GM06990 (cell line): ENCODE results near the gene NTHL1.

Experiments used
- DNase-seq: peaks from one replicate; pipeline ENCODE4 v3.0.0-alpha.2; 2011; ENCODE audit not compliant: insufficient read length; ENCODE audit errors: extremely low read depth
- H3K27me3 ChIP-seq: replicated peaks from 2 replicates; pipeline ENCODE4 v1.6.0; 2011; ENCODE audit warnings: low read length; ENCODE audit not compliant: control insufficient read depth, insufficient read depth
- H3K36me3 ChIP-seq: 2 replicates; pipeline ENCODE4 v1.5.1; 2011; ENCODE audit warnings: low read length; ENCODE audit not compliant: control insufficient read depth, insufficient read depth
- H3K4me3 ChIP-seq: replicated peaks from 2 replicates; pipeline ENCODE4 v1.5.1; 2011; ENCODE audit warnings: low read depth, mild to moderate bottlenecking, control low read depth, low read length
- CTCF ChIP-seq: IDR thresholded peaks from 2 replicates; pipeline ENCODE4 v1.5.1; 2011; ENCODE audit warnings: low read length, control low read depth, mild to moderate bottlenecking, inconsistent platforms; ENCODE audit not compliant: insufficient read depth, poor library complexity, severe bottlenecking

Gene NTHL1

DNA sequence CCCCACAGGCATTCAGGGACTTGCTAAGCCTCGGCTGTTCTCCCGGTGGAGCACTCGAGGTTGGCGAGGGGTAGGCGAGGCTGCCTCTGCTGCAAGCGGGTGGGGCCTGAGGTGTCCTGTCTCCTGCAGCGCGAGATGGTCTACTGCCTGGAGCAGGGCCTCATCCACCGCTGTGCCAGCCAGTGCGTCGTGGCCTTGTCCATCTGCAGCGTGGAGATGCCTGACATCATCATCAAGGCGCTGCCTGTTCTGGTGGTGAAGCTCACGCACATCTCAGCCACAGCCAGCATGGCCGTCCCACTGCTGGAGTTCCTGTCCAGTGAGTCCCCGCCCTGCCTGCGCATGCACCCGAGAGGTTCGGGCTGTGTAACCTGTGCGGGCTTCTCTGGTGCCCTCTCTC, 26.4 kb upstream of the NTHL1 start:
- DNase-seq: no peak
- no peaks in the 10 kb centered on the region for H3K27me3 ChIP-seq
- H3K4me3 ChIP-seq: no peak overlapping the region
- H3K36me3 ChIP-seq: peaks cover 31% of the 10 kb centered on the region
- no peak for TF ChIP-seq CTCF

GRCh38 chr16:2072926-2073325, 25.3 kb upstream of the NTHL1 start:
- DNase-seq: no peak
- Histone ChIP-seq H3K36me3 (peaks cover 30% of the 10 kb centered on the region), H3K27me3 (no peaks in the 10 kb centered on the region), H3K4me3 (no peak overlapping the region)
- no peak for TF ChIP-seq CTCF

DNA sequence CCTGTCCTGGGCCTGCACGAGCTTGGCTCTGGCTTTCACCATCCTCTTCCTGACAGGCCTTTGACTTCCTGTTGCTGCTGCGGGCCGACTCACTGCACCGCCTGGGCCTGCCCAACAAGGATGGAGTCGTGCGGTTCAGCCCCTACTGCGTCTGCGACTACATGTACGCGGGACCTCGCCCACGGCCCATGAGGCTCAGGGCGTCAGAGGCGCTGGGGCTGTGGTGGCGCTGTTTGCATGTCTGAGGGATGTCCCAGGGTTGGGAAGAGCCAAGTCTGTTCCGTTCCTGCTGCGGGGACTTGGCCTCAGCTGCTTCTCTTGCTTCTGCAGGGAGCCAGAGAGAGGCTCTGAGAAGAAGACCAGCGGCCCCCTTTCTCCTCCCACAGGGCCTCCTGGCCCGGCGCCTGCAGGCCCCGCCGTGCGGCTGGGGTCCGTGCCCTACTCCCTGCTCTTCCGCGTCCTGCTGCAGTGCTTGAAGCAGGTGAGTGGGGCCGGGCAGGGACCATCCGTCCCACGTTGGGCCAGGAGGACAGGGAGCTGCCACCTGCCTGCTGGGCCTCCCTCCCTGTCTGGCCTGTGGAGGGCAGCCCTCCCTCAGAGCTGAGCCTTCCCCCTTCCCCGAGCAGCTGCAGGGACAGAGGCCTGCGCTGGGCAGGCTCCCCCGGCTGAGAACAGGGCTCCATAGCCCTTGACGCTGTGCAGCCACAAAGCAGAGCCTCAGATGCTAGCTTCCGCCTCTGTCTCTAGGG, 24.0 kb upstream of the NTHL1 start:
- Histone ChIP-seq H3K4me3 (no peak overlapping the region), H3K27me3 (no peaks in the 10 kb centered on the region), H3K36me3 (peaks cover 30% of the 10 kb centered on the region)
- no peak for TF ChIP-seq CTCF
- DNase-seq: no peak

DNA sequence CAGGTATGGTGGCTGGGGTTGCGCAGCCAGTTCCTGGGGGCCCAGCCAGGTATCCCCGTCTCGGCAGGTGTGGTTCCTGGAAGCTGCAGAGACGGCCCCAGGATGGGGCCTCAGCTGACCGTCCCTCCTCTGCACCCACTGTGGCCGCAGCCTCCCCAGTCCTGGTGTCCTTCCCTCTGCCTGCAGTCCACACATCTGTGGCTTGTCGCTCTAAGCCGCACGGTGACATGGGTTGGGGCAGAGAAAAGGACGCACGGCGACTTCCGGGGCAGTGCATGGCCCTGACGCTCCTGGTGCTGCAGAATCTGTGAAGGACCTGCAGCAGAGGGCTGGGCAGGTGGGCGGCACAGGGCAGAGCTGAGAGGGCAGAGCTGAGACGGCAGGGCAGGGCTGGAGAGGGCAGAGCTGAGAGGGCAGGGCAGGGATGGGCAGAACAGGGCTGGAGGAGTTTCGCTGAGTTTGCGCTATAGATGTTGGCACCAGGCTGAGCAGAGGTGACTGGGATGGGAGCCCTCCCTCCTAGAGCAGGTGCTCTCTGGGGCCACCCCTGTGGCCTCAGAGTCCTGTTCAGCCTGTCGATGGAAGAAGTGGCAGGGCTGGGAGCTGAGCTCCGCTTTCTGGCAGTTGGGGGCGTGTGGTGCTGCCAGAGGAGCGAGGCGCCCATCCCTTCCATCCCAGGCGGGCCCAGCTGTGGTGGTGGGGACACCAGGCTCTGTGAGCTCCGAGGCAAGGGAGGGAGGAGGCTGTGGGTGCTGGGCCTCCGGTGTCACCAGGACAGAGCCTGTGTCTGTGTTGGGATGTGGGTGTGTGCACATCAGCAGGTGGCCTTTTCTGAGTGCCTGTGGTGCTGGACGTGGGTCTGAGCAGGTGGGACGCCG, 23.2 kb upstream of the NTHL1 start:
- DNase-seq: no peak
- H3K36me3 ChIP-seq: peaks cover 31% of the 10 kb centered on the region
- no peak overlapping the region for H3K4me3 ChIP-seq
- no peaks in the 10 kb centered on the region for H3K27me3 ChIP-seq
- TF ChIP-seq CTCF: no peak

- peaks cover 28% of the 10 kb centered on the region for H3K36me3 ChIP-seq
- no peak for DNase-seq
- TF ChIP-seq CTCF: no peak
- H3K4me3 ChIP-seq: no peak overlapping the region
- no peaks in the 10 kb centered on the region for H3K27me3 ChIP-seq
These were observed 18.5 kb upstream of the NTHL1 start for GRCh38 chr16:2066139-2066538.
